GM21529 (cell line): Measurements from ENCODE around the gene MT1M.
A peak's percentile ranks its signal among the peaks of the same experiment; 100 is the strongest.

Experiments
- ATAC-seq: cut with Tn5 transposase; IDR thresholded peaks from one replicate; pipeline ENCODE4 v1.9.1; 2021; ENCODE audit not compliant: unreplicated experiment

MT1M gene

GRCh38 chr16:56625943-56626654, 6.4 kb upstream of the MT1M start:
- ATAC-seq: no peak

- no peak for ATAC-seq
Observed at GRCh38 chr16:56626685-56627084, 5.8 kb upstream of the MT1M start.

- ATAC-seq: no peak
Observed at GRCh38 chr16:56628486-56629350, 3.7 kb upstream of the MT1M start.

GRCh38 chr16:56629531-56629930, 2.9 kb upstream of the MT1M start:
- no peak for ATAC-seq

GRCh38 chr16:56630134-56630533, 2.3 kb upstream of the MT1M start:
- ATAC-seq: peak; percentile 89

- no peak for ATAC-seq
Observed at GRCh38 chr16:56631197-56631596, 1.3 kb upstream of the MT1M start.

DNA sequence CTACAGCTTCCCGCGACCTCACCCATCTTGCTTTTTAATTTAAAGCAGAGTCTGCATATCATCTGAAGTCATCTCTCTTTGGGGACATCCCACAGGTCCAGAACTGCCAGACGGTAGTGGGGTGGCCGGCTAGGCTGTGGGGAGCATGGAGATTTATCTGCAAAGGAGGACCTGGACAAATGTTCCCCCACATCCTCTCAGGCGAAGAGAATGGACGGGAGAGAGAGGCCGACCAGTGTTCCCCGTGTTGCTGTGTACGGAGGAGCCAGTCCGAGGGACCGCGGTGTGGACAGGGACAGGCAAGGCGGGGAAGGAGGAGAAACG, 665 bp upstream of the MT1M start:
- ATAC-seq: no peak

GRCh38 chr16:56632848-56633365, 448 bp downstream of the MT1M start:
- no peak for ATAC-seq

DNA sequence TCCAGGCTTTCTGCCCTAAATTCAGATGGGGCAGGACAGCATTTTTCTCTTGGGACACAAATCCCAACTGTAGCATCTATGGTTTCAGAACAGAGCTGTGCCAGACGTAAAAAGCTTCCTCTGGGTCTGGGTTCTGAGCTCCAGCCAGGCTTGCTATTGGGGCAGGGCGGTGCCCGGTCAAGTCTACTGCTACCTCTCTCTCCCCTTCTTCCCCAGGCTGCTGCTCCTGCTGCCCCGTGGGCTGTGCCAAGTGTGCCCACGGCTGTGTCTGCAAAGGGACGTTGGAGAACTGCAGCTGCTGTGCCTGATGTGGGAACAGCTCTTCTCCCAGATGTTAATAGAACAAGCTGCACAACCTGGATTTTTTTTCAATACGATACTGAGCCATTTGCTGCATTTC, 1.1 kb downstream of the MT1M start:
- ATAC-seq: no peak

GRCh38 chr16:56634715-56635440, 2.4 kb downstream of the MT1M start:
- ATAC-seq: no peak

DNA sequence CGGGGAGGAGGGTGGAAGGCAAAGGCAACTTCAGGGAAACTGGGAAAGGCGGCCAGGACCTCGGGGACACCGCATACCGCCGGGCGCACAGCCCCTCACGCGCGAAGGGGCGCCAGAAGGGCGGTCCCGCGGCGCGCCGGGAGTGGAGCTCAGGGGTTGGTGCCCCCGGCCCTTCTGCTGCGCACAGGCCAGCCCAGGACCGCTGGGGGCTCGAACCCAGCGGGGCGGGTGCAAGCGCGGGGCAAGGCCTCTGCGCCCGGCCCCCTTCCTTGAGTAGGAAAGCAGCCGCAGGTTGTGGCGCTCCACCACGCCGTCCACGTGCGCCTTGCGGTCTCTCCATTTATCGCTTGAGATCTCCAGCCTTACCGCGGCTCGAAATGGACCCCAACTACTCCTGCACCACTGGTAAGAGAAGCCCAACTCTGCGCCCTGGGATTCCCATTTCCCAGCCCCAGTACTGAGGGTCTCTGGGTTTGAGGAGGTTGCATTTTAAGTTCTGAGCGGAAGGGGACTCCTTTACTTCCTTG, 3.0 kb downstream of the MT1M start:
- ATAC-seq: no peak

- ATAC-seq: no peak
Observed at GRCh38 chr16:56636616-56637413, 4.4 kb downstream of the MT1M start.

DNA sequence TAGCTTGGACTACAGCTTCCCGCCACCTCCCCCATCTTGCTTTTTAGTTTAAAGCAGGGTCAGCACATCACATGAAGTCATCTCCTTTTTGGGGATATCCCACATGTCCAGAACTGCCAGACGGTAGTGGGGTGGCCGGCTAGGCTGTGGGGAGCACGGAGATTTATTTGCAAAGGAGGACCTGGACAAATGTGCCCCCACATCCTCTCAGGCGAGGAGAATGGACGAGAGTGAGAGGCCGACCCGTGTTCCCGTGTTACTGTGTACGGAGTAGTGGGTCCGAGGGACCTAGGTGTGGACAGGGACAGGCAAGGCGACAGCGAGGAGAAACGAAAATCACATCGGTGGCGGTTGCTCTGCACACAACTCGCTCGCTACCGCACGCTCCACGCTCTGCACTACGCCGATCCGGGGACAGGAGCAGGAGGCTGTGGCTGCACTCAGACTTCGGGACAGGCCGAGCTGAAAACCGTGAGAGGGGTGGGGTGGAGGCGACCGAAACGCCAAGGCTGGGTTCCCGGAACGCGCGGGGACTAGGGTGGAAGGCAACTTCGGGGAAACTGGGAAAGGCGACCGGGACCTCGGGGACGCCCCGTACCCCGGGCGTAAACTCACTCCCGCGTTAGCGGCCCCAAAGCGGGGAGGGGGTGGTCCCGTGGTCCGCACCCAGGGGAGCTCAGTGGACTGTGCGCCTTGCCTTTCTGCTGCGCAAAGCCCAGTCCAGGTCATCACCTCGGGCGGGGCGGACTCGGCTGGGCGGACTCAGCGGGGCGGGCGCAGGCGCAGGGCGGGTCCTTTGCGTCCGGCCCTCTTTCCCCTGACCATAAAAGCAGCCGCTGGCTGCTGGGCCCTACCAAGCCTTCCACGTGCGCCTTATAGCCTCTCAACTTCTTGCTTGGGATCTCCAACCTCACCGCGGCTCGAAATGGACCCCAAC, 5.6 kb downstream of the MT1M start, which contains the start of gene MT1A:
Gene MT1A (plus strand): TSS at position 853 of the 937 bp plus-strand sequence. CDS start 73 bp downstream, at position 926.
- ATAC-seq: no peak

- no peak for ATAC-seq
Observed at GRCh38 chr16:56639045-56639444, 6.6 kb downstream of the MT1M start.

GRCh38 chr16:56640076-56640475, 7.6 kb downstream of the MT1M start:
- ATAC-seq: no peak

- no peak for ATAC-seq
Observed at GRCh38 chr16:56641166-56641565, 8.7 kb downstream of the MT1M start.

GRCh38 chr16:56643080-56643778, 10.8 kb downstream of the MT1M start:
- ATAC-seq: peak; percentile 51

GRCh38 chr16:56643833-56644232, 11.4 kb downstream of the MT1M start:
- no peak for ATAC-seq

DNA sequence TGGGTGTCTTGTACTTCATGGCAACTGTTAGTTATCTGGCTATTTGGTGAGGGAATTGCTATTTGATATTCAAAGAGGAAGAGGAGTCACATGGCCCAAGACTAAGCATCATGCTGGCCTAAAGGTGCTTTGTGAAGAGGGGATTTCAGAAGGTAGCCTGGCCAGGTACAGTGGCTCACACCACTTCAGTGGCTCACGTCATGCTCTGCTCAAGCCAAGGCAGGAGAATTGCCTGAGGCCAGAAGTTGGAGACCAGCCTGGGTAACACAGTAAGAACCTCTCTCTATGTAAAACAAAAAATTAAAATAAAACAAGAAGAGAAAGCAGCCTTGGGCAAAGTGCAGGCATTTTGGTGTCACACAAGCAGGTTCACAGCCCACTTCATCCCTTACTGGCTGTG, 12.9 kb downstream of the MT1M start:
- ATAC-seq: no peak
